Pulmonary artery endothelial cell (primary cell): Measurements from ENCODE around the gene LRRC2. TPM values are rescaled to one million over a fixed set of nuclear protein-coding genes. Genes with fewer than 3 reads are reported as not detected.
"Not testable (repeated sequence)": the region's sequence is repeated elsewhere in the genome, so short reads cannot be mapped to it uniquely, and the experiment has no call there.

Experiments used
- DNase-seq: peaks from one replicate; pipeline ENCODE4 v3.0.0-alpha.2; 2011; ENCODE audit warnings: low read depth, low spot score
- total RNA-seq: library from RNA; depleted of rRNA; stranded (reverse); fragments of >200 nt; gene quantifications from 2 replicates; pipeline ENCODE4 v1.2.3, GENCODE V29; 2014

The LRRC2 gene
- total RNA-seq, 1 donor from 2014 or later = 0.07 TPM

- DNase-seq = no peak
These were observed 18.7 kb upstream of the LRRC2 start for GRCh38 chr3:46584598-46585467.

GRCh38 chr3:46580675-46581074 lies 14.6 kb upstream of the LRRC2 start:
- DNase-seq = no peak

- DNase-seq = no peak
These were observed 13.7 kb upstream of the LRRC2 start for GRCh38 chr3:46579756-46580286.

GRCh38 chr3:46578973-46579755 lies 13.1 kb upstream of the LRRC2 start:
- DNase-seq = no peak

- DNase-seq = not testable (repeated sequence)
These were observed 11.6 kb upstream of the LRRC2 start for GRCh38 chr3:46577580-46578249.

GRCh38 chr3:46576879-46577278 lies 10.8 kb upstream of the LRRC2 start:
- no peak for DNase-seq

GRCh38 chr3:46576386-46576785 lies 10.3 kb upstream of the LRRC2 start:
- DNase-seq = no peak

GRCh38 chr3:46575577-46576222 lies 9.6 kb upstream of the LRRC2 start:
- DNase-seq = no peak

GRCh38 chr3:46574881-46575576 lies 8.9 kb upstream of the LRRC2 start:
- DNase-seq = no peak

- no peak for DNase-seq
These were observed 8.1 kb upstream of the LRRC2 start for GRCh38 chr3:46574243-46574646.

GRCh38 chr3:46573701-46574100 lies 7.6 kb upstream of the LRRC2 start:
- no peak for DNase-seq

GRCh38 chr3:46571684-46572083 lies 5.6 kb upstream of the LRRC2 start:
- DNase-seq = no peak

GRCh38 chr3:46565607-46566039 lies 479 bp downstream of the LRRC2 start:
- no peak for DNase-seq

- DNase-seq = no peak
These were observed 1.0 kb downstream of the LRRC2 start for GRCh38 chr3:46565077-46565476.

GRCh38 chr3:46564190-46565021 lies 1.7 kb downstream of the LRRC2 start:
- DNase-seq = no peak

- no peak for DNase-seq
These were observed 4.2 kb downstream of the LRRC2 start for GRCh38 chr3:46561951-46562350.

- DNase-seq = no peak
These were observed 4.6 kb downstream of the LRRC2 start for GRCh38 chr3:46561511-46561910.

GRCh38 chr3:46559091-46559704 lies 6.9 kb downstream of the LRRC2 start:
- DNase-seq = no peak
